ENCODE results near the gene TPRKB. TPM values are rescaled to one million over a fixed set of nuclear protein-coding genes. Genes with fewer than 3 reads are reported as not detected.
A peak's percentile ranks its signal among the peaks of the same experiment; 100 is the strongest.

TPRKB gene
- total RNA-seq, 1 donor from 2014 or later: 157 TPM

DNA sequence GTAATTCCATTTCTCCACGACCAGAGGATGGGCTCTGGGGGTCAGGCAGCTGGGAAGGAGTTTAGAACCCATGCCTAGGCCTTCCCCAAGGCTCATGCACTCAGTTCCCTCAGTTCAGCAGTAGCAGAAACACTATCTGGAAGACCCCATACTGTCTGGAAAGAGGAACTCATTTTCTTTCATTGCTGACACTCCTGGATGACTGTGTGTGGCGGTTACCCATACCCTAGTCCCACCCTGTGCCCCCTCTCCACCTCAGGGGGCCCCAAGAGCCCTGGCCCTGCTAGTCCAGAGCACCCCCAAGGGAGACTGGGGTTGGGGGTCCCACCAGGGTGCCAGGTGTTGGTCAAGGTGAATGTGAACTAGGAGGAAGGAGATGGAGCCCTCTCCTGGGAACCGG, 29.5 kb downstream of the TPRKB start:
- H3K79me2 ChIP-seq (ENCODE audit: low read depth): no peaks in the 10 kb centered on the region
- H3K27ac ChIP-seq: no peak overlapping the region
- no peak for DNase-seq (ENCODE audit: low spot score)
- H3K4me3 ChIP-seq: no peak overlapping the region
- H3K36me3 Mint-ChIP-seq: no peaks in the 10 kb centered on the region
- no peak overlapping the region for H3K27ac Mint-ChIP-seq
- no peak overlapping the region for H3K4me3 Mint-ChIP-seq
- peaks cover 4% of the 10 kb centered on the region for H3K27me3 Mint-ChIP-seq (ENCODE audit: insufficient read depth, low read depth)
- TF ChIP-seq, protein P1, sequence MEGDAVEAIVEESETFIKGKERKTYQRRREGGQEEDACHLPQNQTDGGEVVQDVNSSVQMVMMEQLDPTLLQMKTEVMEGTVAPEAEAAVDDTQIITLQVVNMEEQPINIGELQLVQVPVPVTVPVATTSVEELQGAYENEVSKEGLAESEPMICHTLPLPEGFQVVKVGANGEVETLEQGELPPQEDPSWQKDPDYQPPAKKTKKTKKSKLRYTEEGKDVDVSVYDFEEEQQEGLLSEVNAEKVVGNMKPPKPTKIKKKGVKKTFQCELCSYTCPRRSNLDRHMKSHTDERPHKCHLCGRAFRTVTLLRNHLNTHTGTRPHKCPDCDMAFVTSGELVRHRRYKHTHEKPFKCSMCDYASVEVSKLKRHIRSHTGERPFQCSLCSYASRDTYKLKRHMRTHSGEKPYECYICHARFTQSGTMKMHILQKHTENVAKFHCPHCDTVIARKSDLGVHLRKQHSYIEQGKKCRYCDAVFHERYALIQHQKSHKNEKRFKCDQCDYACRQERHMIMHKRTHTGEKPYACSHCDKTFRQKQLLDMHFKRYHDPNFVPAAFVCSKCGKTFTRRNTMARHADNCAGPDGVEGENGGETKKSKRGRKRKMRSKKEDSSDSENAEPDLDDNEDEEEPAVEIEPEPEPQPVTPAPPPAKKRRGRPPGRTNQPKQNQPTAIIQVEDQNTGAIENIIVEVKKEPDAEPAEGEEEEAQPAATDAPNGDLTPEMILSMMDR (IDR thresholded peaks at IDR 0.05): no peak
- TF ChIP-seq EZH2 (IDR thresholded peaks at IDR 0.05): no peak
- TF ChIP-seq EZH2phosphoT487 (IDR thresholded peaks at IDR 0.05): no peak
- H3K9me3 Mint-ChIP-seq: peaks cover 2% of the 10 kb centered on the region
- no peak overlapping the region for H3K4me2 ChIP-seq
- no peaks in the 10 kb centered on the region for H4K20me1 ChIP-seq (ENCODE audit: low read depth)
- H3K36me3 ChIP-seq: no peaks in the 10 kb centered on the region
- no peaks in the 10 kb centered on the region for H3K4me1 Mint-ChIP-seq
- no peaks in the 10 kb centered on the region for H3F3A ChIP-seq (ENCODE audit: low read depth)
- no peaks in the 10 kb centered on the region for H3K4me1 ChIP-seq
- H3K27me3 ChIP-seq: peaks cover 52% of the 10 kb centered on the region
- H2AFZ ChIP-seq (replicated peaks): peak overlapping the region; percentile 37
- H3K9me3 ChIP-seq (ENCODE audit: low read depth): no peaks in the 10 kb centered on the region
- no peak overlapping the region for H3K9ac ChIP-seq

DNA sequence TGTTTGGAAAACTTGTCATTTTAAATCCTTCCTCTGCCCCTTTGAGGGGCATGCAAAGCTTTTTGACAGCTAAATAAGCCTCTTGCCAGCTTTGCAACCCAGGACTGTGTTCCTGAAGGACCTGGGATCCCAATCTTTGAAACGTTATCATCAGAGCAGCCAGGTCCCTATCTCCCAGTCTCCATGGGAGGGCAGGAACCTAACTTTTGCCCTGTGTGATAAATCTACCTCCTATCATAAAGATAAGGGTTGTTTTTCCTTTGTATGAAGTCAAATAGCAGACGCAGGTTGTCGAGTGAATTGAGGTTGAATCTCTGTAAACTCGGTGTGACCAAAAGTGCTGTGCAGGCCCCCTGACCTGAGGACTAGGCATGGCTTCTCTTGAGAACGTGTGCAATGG, 30.1 kb downstream of the TPRKB start:
- no peak for DNase-seq (ENCODE audit: low spot score)
- H2AFZ ChIP-seq (replicated peaks): peak overlapping the region; percentile 37
- peaks cover 4% of the 10 kb centered on the region for H3K27me3 Mint-ChIP-seq (ENCODE audit: insufficient read depth, low read depth)

DNA sequence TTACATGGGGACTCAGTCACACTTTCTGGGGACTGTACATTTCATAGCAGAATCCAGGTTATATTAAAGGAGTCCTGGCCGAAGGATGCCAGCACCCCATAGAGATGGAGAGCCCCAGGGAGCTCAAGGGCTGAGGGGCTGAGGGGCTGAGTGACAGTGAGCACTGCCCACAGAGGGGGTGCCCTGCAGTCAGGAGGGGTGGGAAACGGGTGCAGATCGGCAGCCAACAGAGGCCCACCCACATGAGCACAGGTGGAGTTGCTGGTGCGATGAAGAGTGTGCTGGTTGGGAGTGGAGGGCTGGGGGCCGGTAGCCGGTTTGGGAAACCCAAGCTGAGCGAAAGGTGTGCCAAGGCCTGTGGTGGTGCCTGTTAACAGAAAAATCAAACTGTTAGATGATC, 32.1 kb downstream of the TPRKB start:
- H3K9ac ChIP-seq: no peak overlapping the region
- Mint-ChIP-seq H3K9me3 (no peaks in the 10 kb centered on the region), H3K4me1 (no peaks in the 10 kb centered on the region), H3K36me3 (no peaks in the 10 kb centered on the region), H3K27ac (no peak overlapping the region), H3K4me3 (no peak overlapping the region), H3K27me3 (ENCODE audit: insufficient read depth, low read depth) (peaks cover 7% of the 10 kb centered on the region)
- DNase-seq (ENCODE audit: low spot score): no peak
- no peak overlapping the region for H3K4me2 ChIP-seq
- no peaks in the 10 kb centered on the region for H3K4me1 ChIP-seq
- H4K20me1 ChIP-seq (ENCODE audit: low read depth): no peaks in the 10 kb centered on the region
- no peaks in the 10 kb centered on the region for H3F3A ChIP-seq (ENCODE audit: low read depth)
- no peak overlapping the region for H3K27ac ChIP-seq
- H3K79me2 ChIP-seq (ENCODE audit: low read depth): no peaks in the 10 kb centered on the region
- no peaks in the 10 kb centered on the region for H3K36me3 ChIP-seq
- peaks cover 35% of the 10 kb centered on the region for H3K27me3 ChIP-seq
- TF ChIP-seq, protein P1 (IDR thresholded peaks at IDR 0.05): no peak
- TF ChIP-seq EZH2 (IDR thresholded peaks at IDR 0.05) (no peak), EZH2phosphoT487 (IDR thresholded peaks at IDR 0.05) (no peak)
- no peak overlapping the region for H3K4me3 ChIP-seq
- no peak overlapping the region for H2AFZ ChIP-seq (replicated peaks)
- H3K9me3 ChIP-seq (ENCODE audit: low read depth): no peaks in the 10 kb centered on the region

More for the DNA sequence above, 30.1 kb downstream of the TPRKB start:
- no peaks in the 10 kb centered on the region for H4K20me1 ChIP-seq (ENCODE audit: low read depth)
- no peaks in the 10 kb centered on the region for H3K36me3 ChIP-seq
- peaks cover 2% of the 10 kb centered on the region for H3K9me3 Mint-ChIP-seq
- no peak overlapping the region for H3K4me2 ChIP-seq
- H3F3A ChIP-seq (ENCODE audit: low read depth): no peaks in the 10 kb centered on the region
- H3K4me1 Mint-ChIP-seq: no peaks in the 10 kb centered on the region
- no peaks in the 10 kb centered on the region for H3K9me3 ChIP-seq (ENCODE audit: low read depth)
- TF ChIP-seq, protein P1 (IDR thresholded peaks at IDR 0.05): no peak
- TF ChIP-seq EZH2phosphoT487 (IDR thresholded peaks at IDR 0.05) (no peak), EZH2 (IDR thresholded peaks at IDR 0.05) (no peak)
- no peak overlapping the region for H3K9ac ChIP-seq
- no peaks in the 10 kb centered on the region for H3K36me3 Mint-ChIP-seq
- no peak overlapping the region for H3K27ac ChIP-seq
- no peak overlapping the region for H3K4me3 Mint-ChIP-seq
- H3K27me3 ChIP-seq: peaks cover 52% of the 10 kb centered on the region
- no peak overlapping the region for H3K27ac Mint-ChIP-seq
- no peaks in the 10 kb centered on the region for H3K4me1 ChIP-seq
- no peak overlapping the region for H3K4me3 ChIP-seq
- no peaks in the 10 kb centered on the region for H3K79me2 ChIP-seq (ENCODE audit: low read depth)
